Hepatocyte (in vitro differentiated cells): ENCODE results near the gene RCBTB2.

ENCODE experiments used
- EZH2 ChIP-seq: fragments of 200-600 bp; sonication (generic); IDR thresholded peaks from 2 replicates; pipeline ENCODE4 v1.6.1; 2016; ENCODE audit warnings: antibody characterized with exemption, mild to moderate bottlenecking, borderline replicate concordance
- EZH2phosphoT487 ChIP-seq: fragments of 200-600 bp; sonication (generic); IDR thresholded peaks from one replicate; pipeline ENCODE4 v1.6.1; 2018; ENCODE audit warnings: antibody characterized with exemption, mild to moderate bottlenecking, low read depth, moderate library complexity; ENCODE audit not compliant: unreplicated experiment, severe bottlenecking
- TF ChIP-seq, protein P1 (sequence below): fragments of 200-600 bp; sonication (generic); IDR thresholded peaks from 2 replicates; pipeline ENCODE4 v1.5.1; 2016; ENCODE audit warnings: antibody characterized with exemption, mild to moderate bottlenecking; ENCODE audit not compliant: poor library complexity

DNA sequence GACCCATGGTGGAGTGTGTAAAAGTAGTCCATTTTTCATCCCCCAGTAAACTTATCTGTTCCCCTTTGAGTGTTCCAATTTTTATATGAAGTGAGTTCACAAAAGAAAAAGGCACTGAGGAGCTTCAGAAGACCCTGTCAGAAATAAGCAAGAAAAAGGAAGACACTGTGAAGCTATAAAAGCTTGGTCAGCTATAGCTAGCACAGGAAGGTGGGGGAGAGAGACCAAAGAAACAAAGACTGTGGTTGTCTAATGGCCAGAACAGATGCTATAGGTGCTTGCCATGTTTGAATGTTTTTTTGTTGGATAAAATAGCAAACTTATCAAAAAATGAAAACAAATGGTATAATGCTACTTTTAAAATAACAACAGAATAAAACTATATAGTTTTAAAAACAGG, 46.5 kb downstream of the RCBTB2 start:
- TF ChIP-seq, protein P1, sequence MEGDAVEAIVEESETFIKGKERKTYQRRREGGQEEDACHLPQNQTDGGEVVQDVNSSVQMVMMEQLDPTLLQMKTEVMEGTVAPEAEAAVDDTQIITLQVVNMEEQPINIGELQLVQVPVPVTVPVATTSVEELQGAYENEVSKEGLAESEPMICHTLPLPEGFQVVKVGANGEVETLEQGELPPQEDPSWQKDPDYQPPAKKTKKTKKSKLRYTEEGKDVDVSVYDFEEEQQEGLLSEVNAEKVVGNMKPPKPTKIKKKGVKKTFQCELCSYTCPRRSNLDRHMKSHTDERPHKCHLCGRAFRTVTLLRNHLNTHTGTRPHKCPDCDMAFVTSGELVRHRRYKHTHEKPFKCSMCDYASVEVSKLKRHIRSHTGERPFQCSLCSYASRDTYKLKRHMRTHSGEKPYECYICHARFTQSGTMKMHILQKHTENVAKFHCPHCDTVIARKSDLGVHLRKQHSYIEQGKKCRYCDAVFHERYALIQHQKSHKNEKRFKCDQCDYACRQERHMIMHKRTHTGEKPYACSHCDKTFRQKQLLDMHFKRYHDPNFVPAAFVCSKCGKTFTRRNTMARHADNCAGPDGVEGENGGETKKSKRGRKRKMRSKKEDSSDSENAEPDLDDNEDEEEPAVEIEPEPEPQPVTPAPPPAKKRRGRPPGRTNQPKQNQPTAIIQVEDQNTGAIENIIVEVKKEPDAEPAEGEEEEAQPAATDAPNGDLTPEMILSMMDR, result no peak
- TF ChIP-seq EZH2phosphoT487 (no peak), EZH2 (no peak)
